Stomach (tissue), 4 donors: ENCODE results near the gene AFF1.

Experiments
- CTCF ChIP-seq, 7 experiments: fragments of 450-650 bp in 4 of 7; fragments of 200-600 bp in 3 of 7; sonication (generic) in 3 of 7; IDR thresholded peaks; one replicate each; pipeline ENCODE4 v1.5.1; 2016 to 2019; ENCODE audit warnings: antibody characterized with exemption in 7 of 7, control low read depth in 2 of 7, mild to moderate bottlenecking in 1 of 7
- POLR2A ChIP-seq, 4 donors: fragments of 450-650 bp; IDR thresholded peaks; one replicate each; pipeline ENCODE4 v1.6.1; 2016; ENCODE audit warnings: antibody characterized with exemption in 4 of 4, control low read depth in 2 of 4, mild to moderate bottlenecking in 1 of 4, moderate library complexity in 1 of 4
- POLR2AphosphoS5 ChIP-seq, 3 donors: sonication (generic); formaldehyde crosslinking; IDR thresholded peaks; one replicate each; pipeline ENCODE4 v1.6.1; 2016; ENCODE audit warnings: antibody characterized with exemption in 3 of 3

DNA sequence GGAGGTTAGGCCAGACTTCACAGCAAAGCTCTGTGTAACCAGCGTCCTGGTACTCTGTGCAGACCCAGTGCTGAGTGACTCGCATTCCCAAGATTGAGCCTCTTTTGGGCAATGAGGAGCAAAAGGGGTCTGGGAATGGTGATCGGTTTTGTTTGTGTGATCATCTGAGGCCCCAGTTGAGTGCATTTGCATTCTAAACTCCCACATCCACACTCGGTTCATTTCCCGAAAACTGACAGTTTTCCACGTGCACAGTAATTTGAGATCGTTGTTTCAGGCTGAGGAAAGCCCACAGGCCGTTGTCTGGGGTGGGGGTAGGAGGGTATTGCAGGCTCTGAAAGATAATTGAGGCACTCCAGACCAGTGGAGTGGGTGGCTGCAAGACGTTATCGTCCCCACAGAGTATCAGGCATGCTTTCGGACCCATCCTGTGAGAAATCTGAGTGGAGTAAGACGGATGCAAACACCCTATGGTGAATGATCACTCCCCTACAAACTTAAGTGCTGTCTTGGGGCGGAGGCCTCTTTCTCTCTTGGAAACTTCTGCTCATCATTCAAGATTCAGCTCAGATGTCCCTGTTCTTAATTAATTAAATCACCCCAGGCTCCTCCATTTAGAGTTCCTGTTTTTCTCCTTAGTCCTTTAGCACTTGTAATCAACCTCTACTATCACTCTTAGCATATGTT, 96.1 kb downstream of the AFF1 start:
- TF ChIP-seq POLR2A (IDR thresholded peaks at IDR 0.05) (no peak), CTCF (IDR thresholded peaks at IDR 0.05) (no peak), POLR2AphosphoS5 (IDR thresholded peaks at IDR 0.05) (no peak)
